ENCODE measurements around the gene ABCD1.
A peak's percentile ranks its signal among the peaks of the same experiment; 100 is the strongest.

The ABCD1 gene

GRCh38 chrX:153706799-153707198 is 17.9 kb upstream of the ABCD1 start:
- no peak overlapping the region for H3K4me3 ChIP-seq (ENCODE audit: low read length)
- no peak overlapping the region for H3K27ac ChIP-seq (ENCODE audit: low read depth, low read length)
- peaks cover 5% of the 10 kb centered on the region for H3K36me3 ChIP-seq (ENCODE audit: control insufficient read depth, insufficient read depth, low read length)

GRCh38 chrX:153707406-153707805 is 17.2 kb upstream of the ABCD1 start:
- Histone ChIP-seq H3K4me1 (ENCODE audit: control insufficient read depth, insufficient read depth, low read length) (peaks cover 6% of the 10 kb centered on the region), H3K9ac (ENCODE audit: low read length) (no peak overlapping the region), H3K36me3 (ENCODE audit: control insufficient read depth, insufficient read depth, low read length) (peaks cover 5% of the 10 kb centered on the region), H3K27ac (ENCODE audit: low read depth, low read length) (no peak overlapping the region), H3K4me3 (ENCODE audit: low read length) (no peak overlapping the region), H3K27me3 (ENCODE audit: control insufficient read depth, insufficient read depth, low read length) (peaks cover 2% of the 10 kb centered on the region)

More at GRCh38 chrX:153706799-153707198, 17.9 kb upstream of the ABCD1 start:
- no peak overlapping the region for H3K9ac ChIP-seq (ENCODE audit: low read length)
- H3K4me1 ChIP-seq (ENCODE audit: control insufficient read depth, insufficient read depth, low read length) = peaks cover 6% of the 10 kb centered on the region
- H3K27me3 ChIP-seq (ENCODE audit: control insufficient read depth, insufficient read depth, low read length) = peaks cover 2% of the 10 kb centered on the region

GRCh38 chrX:153708415-153708814 is 16.2 kb upstream of the ABCD1 start:
- Histone ChIP-seq H3K4me1 (ENCODE audit: control insufficient read depth, insufficient read depth, low read length) (peaks cover 6% of the 10 kb centered on the region), H3K9ac (ENCODE audit: low read length) (no peak overlapping the region)

GRCh38 chrX:153709726-153710674 is 14.7 kb upstream of the ABCD1 start:
- no peak overlapping the region for H3K4me3 ChIP-seq (ENCODE audit: low read length)
- no peak overlapping the region for H3K27ac ChIP-seq (ENCODE audit: low read depth, low read length)
- H3K4me1 ChIP-seq (ENCODE audit: control insufficient read depth, insufficient read depth, low read length) = no peaks in the 10 kb centered on the region
- H3K36me3 ChIP-seq (ENCODE audit: control insufficient read depth, insufficient read depth, low read length) = peaks cover 12% of the 10 kb centered on the region
- H3K9ac ChIP-seq (ENCODE audit: low read length) = no peak overlapping the region
- H3K27me3 ChIP-seq (ENCODE audit: control insufficient read depth, insufficient read depth, low read length) = peaks cover 2% of the 10 kb centered on the region

More at GRCh38 chrX:153708415-153708814, 16.2 kb upstream of the ABCD1 start:
- peaks cover 2% of the 10 kb centered on the region for H3K27me3 ChIP-seq (ENCODE audit: control insufficient read depth, insufficient read depth, low read length)
- no peak overlapping the region for H3K4me3 ChIP-seq (ENCODE audit: low read length)
- peak overlapping the region; percentile 39 for H3K27ac ChIP-seq (ENCODE audit: low read depth, low read length)
- H3K36me3 ChIP-seq (ENCODE audit: control insufficient read depth, insufficient read depth, low read length) = peaks cover 5% of the 10 kb centered on the region

GRCh38 chrX:153714256-153714655 is 10.4 kb upstream of the ABCD1 start:
- Histone ChIP-seq H3K9ac (ENCODE audit: low read length) (no peak overlapping the region), H3K4me1 (ENCODE audit: control insufficient read depth, insufficient read depth, low read length) (no peaks in the 10 kb centered on the region), H3K27me3 (ENCODE audit: control insufficient read depth, insufficient read depth, low read length) (peaks cover 2% of the 10 kb centered on the region), H3K27ac (ENCODE audit: low read depth, low read length) (no peak overlapping the region), H3K36me3 (ENCODE audit: control insufficient read depth, insufficient read depth, low read length) (peaks cover 10% of the 10 kb centered on the region), H3K4me3 (ENCODE audit: low read length) (no peak overlapping the region)

GRCh38 chrX:153717445-153717844 is 7.2 kb upstream of the ABCD1 start:
- Histone ChIP-seq H3K9ac (ENCODE audit: low read length) (no peak overlapping the region), H3K4me3 (ENCODE audit: low read length) (no peak overlapping the region), H3K27ac (ENCODE audit: low read depth, low read length) (no peak overlapping the region), H3K27me3 (ENCODE audit: control insufficient read depth, insufficient read depth, low read length) (no peaks in the 10 kb centered on the region), H3K4me1 (ENCODE audit: control insufficient read depth, insufficient read depth, low read length) (no peaks in the 10 kb centered on the region), H3K36me3 (ENCODE audit: control insufficient read depth, insufficient read depth, low read length) (peaks cover 13% of the 10 kb centered on the region)

- Histone ChIP-seq H3K4me3 (ENCODE audit: low read length) (no peak overlapping the region), H3K36me3 (ENCODE audit: control insufficient read depth, insufficient read depth, low read length) (peaks cover 13% of the 10 kb centered on the region), H3K27me3 (ENCODE audit: control insufficient read depth, insufficient read depth, low read length) (peaks cover 3% of the 10 kb centered on the region), H3K4me1 (ENCODE audit: control insufficient read depth, insufficient read depth, low read length) (peaks cover 2% of the 10 kb centered on the region), H3K9ac (ENCODE audit: low read length) (no peak overlapping the region), H3K27ac (ENCODE audit: low read depth, low read length) (no peak overlapping the region)
Measured at GRCh38 chrX:153719238-153719637, 5.4 kb upstream of the ABCD1 start.

- H3K36me3 ChIP-seq (ENCODE audit: control insufficient read depth, insufficient read depth, low read length) = peaks cover 9% of the 10 kb centered on the region
- no peak overlapping the region for H3K9ac ChIP-seq (ENCODE audit: low read length)
- H3K4me3 ChIP-seq (ENCODE audit: low read length) = no peak overlapping the region
- peaks cover 2% of the 10 kb centered on the region for H3K4me1 ChIP-seq (ENCODE audit: control insufficient read depth, insufficient read depth, low read length)
- no peak overlapping the region for H3K27ac ChIP-seq (ENCODE audit: low read depth, low read length)
- H3K27me3 ChIP-seq (ENCODE audit: control insufficient read depth, insufficient read depth, low read length) = peaks cover 3% of the 10 kb centered on the region
Measured at GRCh38 chrX:153719701-153720100, 5.0 kb upstream of the ABCD1 start.

- H3K4me1 ChIP-seq (ENCODE audit: control insufficient read depth, insufficient read depth, low read length) = peaks cover 22% of the 10 kb centered on the region
- peaks cover 3% of the 10 kb centered on the region for H3K27me3 ChIP-seq (ENCODE audit: control insufficient read depth, insufficient read depth, low read length)
- peak overlapping the region; percentile 65 for H3K4me3 ChIP-seq (ENCODE audit: low read length)
- H3K27ac ChIP-seq (ENCODE audit: low read depth, low read length) = peak overlapping the region; percentile 73
- peaks cover 5% of the 10 kb centered on the region for H3K36me3 ChIP-seq (ENCODE audit: control insufficient read depth, insufficient read depth, low read length)
- H3K9ac ChIP-seq (ENCODE audit: low read length) = no peak overlapping the region
Measured at GRCh38 chrX:153722704-153723350, 1.8 kb upstream of the ABCD1 start.

GRCh38 chrX:153723351-153724251 is 1.1 kb upstream of the ABCD1 start:
- Histone ChIP-seq H3K4me1 (ENCODE audit: control insufficient read depth, insufficient read depth, low read length) (peaks cover 24% of the 10 kb centered on the region), H3K27ac (ENCODE audit: low read depth, low read length) (peak overlapping the region; percentile 73)

GRCh38 chrX:153725039-153725831 is 579 bp downstream of the ABCD1 start:
- no peaks in the 10 kb centered on the region for H3K36me3 ChIP-seq (ENCODE audit: control insufficient read depth, insufficient read depth, low read length)
- peaks cover 24% of the 10 kb centered on the region for H3K4me1 ChIP-seq (ENCODE audit: control insufficient read depth, insufficient read depth, low read length)
- H3K9ac ChIP-seq (ENCODE audit: low read length) = peak overlapping the region; percentile 0
- peaks cover 3% of the 10 kb centered on the region for H3K27me3 ChIP-seq (ENCODE audit: control insufficient read depth, insufficient read depth, low read length)
- H3K4me3 ChIP-seq (ENCODE audit: low read length) = peak overlapping the region; percentile 56
- H3K27ac ChIP-seq (ENCODE audit: low read depth, low read length) = peak overlapping the region; percentile 79

More at GRCh38 chrX:153723351-153724251, 1.1 kb upstream of the ABCD1 start:
- H3K9ac ChIP-seq (ENCODE audit: low read length) = peak overlapping the region; percentile 68
- peaks cover 5% of the 10 kb centered on the region for H3K36me3 ChIP-seq (ENCODE audit: control insufficient read depth, insufficient read depth, low read length)
- H3K27me3 ChIP-seq (ENCODE audit: control insufficient read depth, insufficient read depth, low read length) = peaks cover 3% of the 10 kb centered on the region
- peak overlapping the region; percentile 65 for H3K4me3 ChIP-seq (ENCODE audit: low read length)

Measured in rectal smooth muscle tissue (tissue), 1 donor.